Breast epithelium (tissue), 3 donors: ENCODE measurements around the gene SMARCE1.

ENCODE experiments used
- CTCF ChIP-seq, 3 donors: fragments of 450-650 bp; IDR thresholded peaks; one replicate each; pipeline ENCODE4 v1.5.1; 2016 to 2017; ENCODE audit warnings: antibody characterized with exemption in 3 of 3, mild to moderate bottlenecking in 3 of 3, moderate library complexity in 3 of 3
- POLR2AphosphoS5 ChIP-seq, 3 donors: sonication (generic); formaldehyde crosslinking; IDR thresholded peaks; one replicate each; pipeline ENCODE4 v1.6.1; 2017; ENCODE audit warnings: antibody characterized with exemption in 3 of 3

- TF ChIP-seq CTCF (IDR thresholded peaks at IDR 0.05) (no peak), POLR2AphosphoS5 (IDR thresholded peaks at IDR 0.05) (no peak)
Measured at GRCh38 chr17:40606548-40607353, 40.9 kb downstream of the SMARCE1 start.
